MM.1S (cell line): Measurements from ENCODE around the gene DGAT2.

Source experiments
- EZH2 ChIP-seq: fragments of 300-600 bp; sonication (generic); optimal IDR thresholded peaks from 2 replicates; pipeline ENCODE3; 2017; ENCODE audit warnings: low read depth, mild to moderate bottlenecking, antibody characterized with exemption, low read length, mixed read lengths
- TF ChIP-seq, protein P1 (sequence below): fragments of 300-600 bp; sonication (generic); IDR thresholded peaks from 2 replicates; pipeline ENCODE4 v1.5.1; 2016; ENCODE audit warnings: antibody characterized with exemption, low read length, mixed read lengths

DNA sequence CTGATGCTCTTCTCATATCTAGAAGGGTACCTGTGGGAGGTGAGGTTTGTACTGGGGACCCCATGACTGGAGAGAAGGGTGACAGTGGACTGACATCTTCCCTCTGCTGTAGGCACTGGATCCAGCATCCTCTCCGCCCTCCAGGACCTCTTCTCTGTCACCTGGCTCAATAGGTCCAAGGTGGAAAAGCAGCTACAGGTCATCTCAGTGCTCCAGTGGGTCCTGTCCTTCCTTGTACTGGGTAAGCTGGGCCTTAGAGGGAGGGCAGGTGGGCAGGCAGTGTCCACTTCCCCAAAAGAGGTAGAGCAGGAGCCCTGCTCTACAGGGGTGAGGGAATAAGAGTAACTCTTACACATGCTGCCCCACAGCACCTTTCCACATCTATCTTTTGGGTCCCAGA is 15.9 kb downstream of the DGAT2 start:
- TF ChIP-seq, protein P1, sequence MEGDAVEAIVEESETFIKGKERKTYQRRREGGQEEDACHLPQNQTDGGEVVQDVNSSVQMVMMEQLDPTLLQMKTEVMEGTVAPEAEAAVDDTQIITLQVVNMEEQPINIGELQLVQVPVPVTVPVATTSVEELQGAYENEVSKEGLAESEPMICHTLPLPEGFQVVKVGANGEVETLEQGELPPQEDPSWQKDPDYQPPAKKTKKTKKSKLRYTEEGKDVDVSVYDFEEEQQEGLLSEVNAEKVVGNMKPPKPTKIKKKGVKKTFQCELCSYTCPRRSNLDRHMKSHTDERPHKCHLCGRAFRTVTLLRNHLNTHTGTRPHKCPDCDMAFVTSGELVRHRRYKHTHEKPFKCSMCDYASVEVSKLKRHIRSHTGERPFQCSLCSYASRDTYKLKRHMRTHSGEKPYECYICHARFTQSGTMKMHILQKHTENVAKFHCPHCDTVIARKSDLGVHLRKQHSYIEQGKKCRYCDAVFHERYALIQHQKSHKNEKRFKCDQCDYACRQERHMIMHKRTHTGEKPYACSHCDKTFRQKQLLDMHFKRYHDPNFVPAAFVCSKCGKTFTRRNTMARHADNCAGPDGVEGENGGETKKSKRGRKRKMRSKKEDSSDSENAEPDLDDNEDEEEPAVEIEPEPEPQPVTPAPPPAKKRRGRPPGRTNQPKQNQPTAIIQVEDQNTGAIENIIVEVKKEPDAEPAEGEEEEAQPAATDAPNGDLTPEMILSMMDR: no peak
- no peak for TF ChIP-seq EZH2
